Brain microvascular endothelial cell (primary cell): ENCODE measurements around the gene NFIC.

Experiments
- DNase-seq: peaks from one replicate; pipeline ENCODE4 v3.0.0-alpha.2; 2020
- H3K27ac ChIP-seq: fragments of 250-450 bp; sonication (Bioruptor Pico); 2 replicates; pipeline ENCODE4 v1.5.1; 2020; ENCODE audit warnings: mild to moderate bottlenecking, moderate library complexity
- H3K27me3 ChIP-seq: fragments of 250-450 bp; sonication (Bioruptor Pico); replicated peaks from 2 replicates; pipeline ENCODE4 v1.5.1; 2020; ENCODE audit warnings: mild to moderate bottlenecking
- H3K36me3 ChIP-seq: fragments of 250-450 bp; sonication (Bioruptor Pico); replicated peaks from 2 replicates; pipeline ENCODE4 v1.5.1; 2020; ENCODE audit warnings: mild to moderate bottlenecking
- H3K4me3 ChIP-seq: 2 replicates; pipeline ENCODE4 v1.5.1; 2011; ENCODE audit warnings: low read depth, mild to moderate bottlenecking, control low read depth, low read length, moderate library complexity
- in situ Hi-C: cut with HindIII; loops from 2 replicates; pipeline ENCODE4 v1.10.0; 2017; ENCODE audit warnings: low sequenced_read_pairs, low pct_ligation_motif_present
- TF ChIP-seq, protein P1 (sequence below): IDR thresholded peaks from 2 replicates; pipeline ENCODE4 v1.5.1; 2011; ENCODE audit warnings: low read depth, mild to moderate bottlenecking, moderate library complexity, low read length, control low read depth, inconsistent platforms; ENCODE audit errors: missing control alignments

The NFIC gene

GRCh38 chr19:3458229-3459088 lies 92.1 kb downstream of the NFIC start:
- DNase-seq: peak; percentile 43
- Histone ChIP-seq H3K27me3 (no peaks in the 10 kb centered on the region), H3K27ac (peak overlapping the region; percentile 91), H3K36me3 (peaks cover 48% of the 10 kb centered on the region), H3K4me3 (no peak overlapping the region)
- in situ Hi-C loops: no loop called here
- TF ChIP-seq, protein P1, sequence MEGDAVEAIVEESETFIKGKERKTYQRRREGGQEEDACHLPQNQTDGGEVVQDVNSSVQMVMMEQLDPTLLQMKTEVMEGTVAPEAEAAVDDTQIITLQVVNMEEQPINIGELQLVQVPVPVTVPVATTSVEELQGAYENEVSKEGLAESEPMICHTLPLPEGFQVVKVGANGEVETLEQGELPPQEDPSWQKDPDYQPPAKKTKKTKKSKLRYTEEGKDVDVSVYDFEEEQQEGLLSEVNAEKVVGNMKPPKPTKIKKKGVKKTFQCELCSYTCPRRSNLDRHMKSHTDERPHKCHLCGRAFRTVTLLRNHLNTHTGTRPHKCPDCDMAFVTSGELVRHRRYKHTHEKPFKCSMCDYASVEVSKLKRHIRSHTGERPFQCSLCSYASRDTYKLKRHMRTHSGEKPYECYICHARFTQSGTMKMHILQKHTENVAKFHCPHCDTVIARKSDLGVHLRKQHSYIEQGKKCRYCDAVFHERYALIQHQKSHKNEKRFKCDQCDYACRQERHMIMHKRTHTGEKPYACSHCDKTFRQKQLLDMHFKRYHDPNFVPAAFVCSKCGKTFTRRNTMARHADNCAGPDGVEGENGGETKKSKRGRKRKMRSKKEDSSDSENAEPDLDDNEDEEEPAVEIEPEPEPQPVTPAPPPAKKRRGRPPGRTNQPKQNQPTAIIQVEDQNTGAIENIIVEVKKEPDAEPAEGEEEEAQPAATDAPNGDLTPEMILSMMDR: no peak

DNA sequence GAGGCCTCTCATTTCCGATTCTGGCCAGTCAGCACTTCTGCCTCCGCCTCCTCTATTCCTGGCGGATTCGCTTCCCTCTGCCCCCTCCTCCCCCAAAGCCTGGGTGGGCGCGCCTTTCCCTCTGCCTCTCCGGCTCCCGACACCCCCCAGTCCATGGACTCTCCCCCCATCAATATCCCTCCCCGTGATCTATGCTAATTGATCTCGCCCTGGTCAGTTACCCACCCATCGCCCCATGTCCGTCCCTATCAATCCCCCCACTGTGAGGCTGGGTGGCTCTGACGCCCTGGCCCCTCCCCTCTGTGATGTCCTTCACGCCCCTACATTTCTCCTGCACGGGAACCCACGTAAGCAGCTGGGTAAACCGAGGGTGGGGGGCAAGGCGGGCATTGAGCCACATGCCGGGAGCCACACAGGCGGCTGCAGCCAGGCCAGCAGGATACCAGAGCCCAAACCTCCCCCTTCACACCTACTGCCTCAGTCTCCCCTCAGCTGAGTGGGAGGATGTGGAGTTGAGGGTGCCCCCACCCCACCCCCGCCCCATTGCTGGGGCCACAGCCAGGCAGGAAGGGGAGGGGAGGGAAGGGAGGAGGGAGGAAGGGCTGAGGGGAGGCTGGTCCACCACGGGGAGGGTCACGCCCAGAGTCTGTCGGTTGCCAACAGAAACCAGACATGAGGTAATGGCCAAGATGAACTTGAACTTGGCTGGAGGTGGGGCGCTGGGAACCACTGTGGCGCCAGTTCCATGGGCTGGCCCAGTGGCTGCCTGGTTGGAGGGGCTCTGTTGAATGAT lies 92.9 kb downstream of the NFIC start:
- peak overlapping the region; percentile 91 for H3K27ac ChIP-seq
- in situ Hi-C loops: no loop called here
- TF ChIP-seq, protein P1: no peak
- DNase-seq: peak; percentile 96
- H3K27me3 ChIP-seq: no peaks in the 10 kb centered on the region
- H3K4me3 ChIP-seq: peak overlapping the region; percentile 12
- H3K36me3 ChIP-seq: peaks cover 42% of the 10 kb centered on the region

DNA sequence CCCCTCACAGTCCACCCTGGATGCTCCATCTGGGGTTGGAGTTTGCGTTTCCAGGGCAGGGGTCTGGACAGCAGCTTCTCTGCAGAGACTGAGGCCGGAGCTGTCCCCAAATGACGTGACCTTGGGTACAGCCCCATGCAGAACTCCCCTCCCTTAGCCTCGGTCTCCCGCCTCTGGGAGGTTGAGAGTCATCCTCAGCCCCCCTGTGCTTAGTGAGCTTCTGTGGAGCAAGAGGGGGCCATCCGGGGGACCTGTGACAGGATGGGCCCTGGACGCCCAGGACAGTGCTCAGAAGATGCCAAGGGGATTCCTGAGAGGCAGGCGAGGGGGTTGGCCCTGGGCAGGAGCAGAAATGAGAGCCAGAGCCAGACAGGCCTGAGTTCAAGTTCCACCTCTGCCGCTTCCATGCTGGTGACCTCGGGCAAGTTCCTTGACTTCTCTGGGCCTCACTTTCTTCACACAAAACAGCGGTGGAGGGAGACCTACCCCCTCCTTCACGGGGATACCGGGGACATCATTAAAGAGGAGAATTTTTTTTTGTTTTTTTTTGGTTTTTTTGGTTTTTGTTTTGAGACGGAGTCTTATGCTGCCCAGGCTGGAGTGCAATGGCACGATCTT lies 93.7 kb downstream of the NFIC start:
- Histone ChIP-seq H3K36me3 (peaks cover 34% of the 10 kb centered on the region), H3K27ac (peak overlapping the region; percentile 91), H3K27me3 (no peaks in the 10 kb centered on the region), H3K4me3 (no peak overlapping the region)
- in situ Hi-C loops: loop anchor here (10.0 kb wide), 1 partner anchor 135 kb away; no protein-coding TSS in a partner anchor
- no peak for DNase-seq
- TF ChIP-seq, protein P1: no peak

DNA sequence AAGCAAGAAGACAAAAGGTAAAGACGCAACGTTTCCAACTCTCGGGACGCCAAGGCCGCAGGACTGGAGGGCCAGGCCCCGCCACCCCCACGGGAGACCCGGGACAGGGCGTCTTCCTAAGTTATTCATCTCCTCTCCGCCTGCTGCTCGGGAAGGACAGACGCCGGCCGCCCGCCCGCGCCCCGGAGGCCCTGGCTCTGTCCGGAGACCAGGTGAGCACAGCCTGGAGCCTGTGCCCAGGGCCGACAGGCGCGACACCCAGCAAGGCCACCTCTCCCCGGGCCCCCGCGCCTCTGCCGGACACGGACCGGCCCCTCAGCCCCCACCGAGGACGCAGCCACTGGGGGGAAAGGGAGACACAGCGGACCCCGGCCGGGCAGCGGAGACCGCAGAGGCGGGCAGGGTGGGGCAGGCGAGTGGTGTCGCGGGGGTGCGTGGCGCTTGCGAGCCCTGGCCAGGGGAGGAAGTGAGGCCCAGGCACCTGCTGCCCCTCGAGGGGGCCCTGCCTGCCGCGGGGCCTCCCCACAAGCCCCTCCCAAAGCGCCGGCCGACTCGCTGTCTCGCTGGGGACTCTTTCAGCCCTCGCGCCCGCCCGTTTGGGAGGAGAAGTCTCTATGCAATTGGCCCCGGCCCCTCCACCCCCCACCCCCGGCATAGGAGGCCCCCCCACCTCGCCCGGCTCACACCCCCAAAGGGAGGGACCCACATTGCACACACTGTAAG lies 96.8 kb downstream of the NFIC start:
- TF ChIP-seq, protein P1: no peak
- peaks cover 25% of the 10 kb centered on the region for H3K36me3 ChIP-seq
- H3K4me3 ChIP-seq: no peak overlapping the region
- no peaks in the 10 kb centered on the region for H3K27me3 ChIP-seq
- in situ Hi-C loops: loop anchor here (10.0 kb wide), 1 partner anchor 138 kb away; no protein-coding TSS in a partner anchor
- no peak overlapping the region for H3K27ac ChIP-seq
- no peak for DNase-seq
